ENCODE measurements around the gene CASS4. TPM values are rescaled to one million over a fixed set of nuclear protein-coding genes. Genes with fewer than 3 reads are reported as not detected.

The CASS4 gene
- total RNA-seq, 1 experiment from 2014 or later = not detected

DNA sequence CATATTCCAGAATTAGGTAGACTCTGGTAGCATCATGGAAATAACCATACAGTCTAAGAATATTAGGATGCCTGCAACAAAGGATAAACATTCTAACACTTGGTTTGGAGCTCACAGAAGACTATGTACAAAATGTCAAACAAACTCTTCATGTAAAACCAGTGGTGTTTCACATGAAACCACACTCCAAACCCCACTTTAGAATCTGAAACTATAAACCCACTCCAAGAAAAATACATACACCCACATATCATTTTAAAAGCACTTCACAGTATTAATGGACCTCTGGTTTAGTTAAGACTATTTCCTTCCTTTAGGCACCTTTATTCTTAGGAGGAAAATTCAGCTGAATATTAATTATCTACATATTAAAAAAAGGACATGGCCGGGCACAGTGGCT is 30.6 kb upstream of the CASS4 start:
- Histone ChIP-seq H2BK20ac (ENCODE audit: low read depth, low read length, poor library complexity, severe bottlenecking) (no peak overlapping the region), H2BK15ac (ENCODE audit: low read depth, low read length) (no peak overlapping the region), H3K9ac (ENCODE audit: extremely low read depth, insufficient read length, low read length) (no peak overlapping the region), H3K23me2 (ENCODE audit: insufficient read length, low read depth, low read length, poor library complexity, severe bottlenecking) (no peaks in the 10 kb centered on the region), H3K27ac (ENCODE audit: insufficient read length, low read depth, low read length) (no peak overlapping the region), H3K23ac (ENCODE audit: insufficient read length, low read depth, low read length) (no peak overlapping the region), H3K4ac (ENCODE audit: low read depth, low read length) (no peak overlapping the region), H3K56ac (ENCODE audit: insufficient read length, low read depth, low read length) (no peak overlapping the region), H2BK120ac (ENCODE audit: low read depth, low read length, poor library complexity, severe bottlenecking) (no peak overlapping the region), H3K4me2 (ENCODE audit: insufficient read depth, insufficient read length, low read length) (no peak overlapping the region), H3K18ac (ENCODE audit: insufficient read length, low read depth, low read length) (no peak overlapping the region), H2AFZ (ENCODE audit: low read length) (no peak overlapping the region), H3K79me1 (ENCODE audit: insufficient read depth, low read depth, low read length, poor library complexity, severe bottlenecking) (peaks cover 25% of the 10 kb centered on the region), H3T11ph (ENCODE audit: low read length) (no peak overlapping the region), H2BK5ac (ENCODE audit: insufficient read length, low read length) (no peak overlapping the region), H2AK5ac (ENCODE audit: insufficient read length, low read length) (no peak overlapping the region), H3K9me3 (ENCODE audit: control insufficient read depth, low read depth, low read length) (no peaks in the 10 kb centered on the region), H3K27me3 (ENCODE audit: insufficient read depth, low read length) (no peaks in the 10 kb centered on the region), H3K79me2 (ENCODE audit: insufficient read depth, low read length) (peaks cover 8% of the 10 kb centered on the region; the same call in 1 of the 2 replicates), H4K20me1 (ENCODE audit: control insufficient read depth, insufficient read depth, insufficient read length) (no peaks in the 10 kb centered on the region), H4K8ac (replicated peaks; ENCODE audit: insufficient read length, low read depth, low read length) (no peak overlapping the region), H3K14ac (ENCODE audit: insufficient read depth, low read length) (no peak overlapping the region), H4K5ac (ENCODE audit: insufficient read length, low read depth, low read length) (no peak overlapping the region), H4K91ac (ENCODE audit: insufficient read length, low read depth, low read length) (no peak overlapping the region), H3K4me1 (ENCODE audit: insufficient read depth, low read length) (no peaks in the 10 kb centered on the region), H2BK12ac (ENCODE audit: insufficient read length, low read depth, low read length) (no peak overlapping the region)
- Mint-ChIP-seq H3K27ac (no peak overlapping the region), H3K4me1 (peaks cover 7 to 8% of the 10 kb centered on the region in 2 experiments; a peak in 2 of 4 replicates), H3K4me3 (no peak overlapping the region), H3K36me3 (ENCODE audit: insufficient read depth in 1 of 3, low read depth in 3 of 3) (peaks cover 60 to 89% (median 89%) of the 10 kb centered on the region in 3 experiments), H3K9me3 (no peaks in the 10 kb centered on the region), H3K27me3 (ENCODE audit: low read depth) (no peaks in the 10 kb centered on the region)
- no peak for DNase-seq
- no CpG with 5 or more reads among the region's 1 CpG for WGBS (ENCODE audit: extremely low coverage, insufficient read length, low lambda C conversion rate)
- TF ChIP-seq, protein P1, sequence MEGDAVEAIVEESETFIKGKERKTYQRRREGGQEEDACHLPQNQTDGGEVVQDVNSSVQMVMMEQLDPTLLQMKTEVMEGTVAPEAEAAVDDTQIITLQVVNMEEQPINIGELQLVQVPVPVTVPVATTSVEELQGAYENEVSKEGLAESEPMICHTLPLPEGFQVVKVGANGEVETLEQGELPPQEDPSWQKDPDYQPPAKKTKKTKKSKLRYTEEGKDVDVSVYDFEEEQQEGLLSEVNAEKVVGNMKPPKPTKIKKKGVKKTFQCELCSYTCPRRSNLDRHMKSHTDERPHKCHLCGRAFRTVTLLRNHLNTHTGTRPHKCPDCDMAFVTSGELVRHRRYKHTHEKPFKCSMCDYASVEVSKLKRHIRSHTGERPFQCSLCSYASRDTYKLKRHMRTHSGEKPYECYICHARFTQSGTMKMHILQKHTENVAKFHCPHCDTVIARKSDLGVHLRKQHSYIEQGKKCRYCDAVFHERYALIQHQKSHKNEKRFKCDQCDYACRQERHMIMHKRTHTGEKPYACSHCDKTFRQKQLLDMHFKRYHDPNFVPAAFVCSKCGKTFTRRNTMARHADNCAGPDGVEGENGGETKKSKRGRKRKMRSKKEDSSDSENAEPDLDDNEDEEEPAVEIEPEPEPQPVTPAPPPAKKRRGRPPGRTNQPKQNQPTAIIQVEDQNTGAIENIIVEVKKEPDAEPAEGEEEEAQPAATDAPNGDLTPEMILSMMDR (conservative IDR thresholded peaks at IDR 0.05) = no peak
